ENCODE measurements around the gene THBS2.

The THBS2 gene

DNA sequence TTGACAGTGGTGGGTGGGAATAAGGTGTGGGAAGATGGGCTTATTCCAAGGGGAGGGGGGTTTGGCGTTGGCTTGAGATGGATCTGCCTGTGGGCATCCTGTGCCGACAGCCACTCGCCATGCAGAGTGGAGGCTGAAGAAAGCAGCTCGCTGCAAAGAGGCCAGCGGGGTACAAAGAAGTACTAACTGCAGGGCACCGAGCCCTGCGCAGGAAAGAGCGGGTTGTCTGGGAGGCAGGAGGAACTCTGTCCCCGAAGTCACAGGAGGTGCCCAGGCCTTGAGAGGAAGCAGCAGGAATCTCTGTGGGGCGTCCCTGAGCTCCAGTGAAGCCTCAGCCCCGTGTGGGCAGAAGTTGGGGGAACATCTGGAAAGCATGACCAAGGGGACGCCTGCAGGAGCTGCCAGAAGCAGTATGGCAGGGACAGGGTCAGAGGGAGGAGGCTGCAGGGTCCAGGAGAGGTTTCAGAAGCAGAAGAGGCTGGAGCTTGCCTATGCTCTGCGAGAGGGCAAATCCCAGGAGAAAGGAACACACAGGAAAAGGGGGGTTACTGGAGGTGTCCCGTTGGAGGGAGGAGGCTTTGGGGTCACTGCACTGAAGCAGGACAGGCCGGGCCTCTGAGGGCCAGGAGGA lies 77.2 kb downstream of the THBS2 start:
- no peak overlapping the region for H3K4me2 ChIP-seq (ENCODE audit: low read depth, low read length)
- H3K36me3 ChIP-seq (replicated peaks; ENCODE audit: insufficient read depth, low read length), result no peaks in the 10 kb centered on the region
- DNase-seq, result no peak
- no peaks in the 10 kb centered on the region for H3K9me2 ChIP-seq (replicated peaks; ENCODE audit: insufficient read depth, low read length)
- H3K4me3 ChIP-seq (ENCODE audit: low read length), result no peak overlapping the region
- H3K9me3 ChIP-seq (replicated peaks; ENCODE audit: insufficient read depth, low read length), result no peaks in the 10 kb centered on the region
- H3K79me2 ChIP-seq (ENCODE audit: low read length), result no peaks in the 10 kb centered on the region
- no peak overlapping the region for H3K27ac ChIP-seq (ENCODE audit: low read length)
- no peak overlapping the region for H3K9ac ChIP-seq (ENCODE audit: low read length)
- no peaks in the 10 kb centered on the region for H3F3A ChIP-seq (ENCODE audit: insufficient read depth, low read length)
- no peaks in the 10 kb centered on the region for H4K20me1 ChIP-seq (ENCODE audit: insufficient read depth, low read length)
- no peaks in the 10 kb centered on the region for H3K4me1 ChIP-seq (ENCODE audit: low read length)
- H3K27me3 ChIP-seq (replicated peaks; ENCODE audit: insufficient read depth, low read length), result no peaks in the 10 kb centered on the region
- TF ChIP-seq, protein P1, sequence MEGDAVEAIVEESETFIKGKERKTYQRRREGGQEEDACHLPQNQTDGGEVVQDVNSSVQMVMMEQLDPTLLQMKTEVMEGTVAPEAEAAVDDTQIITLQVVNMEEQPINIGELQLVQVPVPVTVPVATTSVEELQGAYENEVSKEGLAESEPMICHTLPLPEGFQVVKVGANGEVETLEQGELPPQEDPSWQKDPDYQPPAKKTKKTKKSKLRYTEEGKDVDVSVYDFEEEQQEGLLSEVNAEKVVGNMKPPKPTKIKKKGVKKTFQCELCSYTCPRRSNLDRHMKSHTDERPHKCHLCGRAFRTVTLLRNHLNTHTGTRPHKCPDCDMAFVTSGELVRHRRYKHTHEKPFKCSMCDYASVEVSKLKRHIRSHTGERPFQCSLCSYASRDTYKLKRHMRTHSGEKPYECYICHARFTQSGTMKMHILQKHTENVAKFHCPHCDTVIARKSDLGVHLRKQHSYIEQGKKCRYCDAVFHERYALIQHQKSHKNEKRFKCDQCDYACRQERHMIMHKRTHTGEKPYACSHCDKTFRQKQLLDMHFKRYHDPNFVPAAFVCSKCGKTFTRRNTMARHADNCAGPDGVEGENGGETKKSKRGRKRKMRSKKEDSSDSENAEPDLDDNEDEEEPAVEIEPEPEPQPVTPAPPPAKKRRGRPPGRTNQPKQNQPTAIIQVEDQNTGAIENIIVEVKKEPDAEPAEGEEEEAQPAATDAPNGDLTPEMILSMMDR (IDR thresholded peaks at IDR 0.05; ENCODE audit: low read length), result no peak
- TF ChIP-seq EZH2phosphoT487 (IDR thresholded peaks at IDR 0.05; ENCODE audit: low read length), result no peak
- no peak for TF ChIP-seq EZH2 (optimal IDR thresholded peaks at IDR 0.05; ENCODE audit: low read depth, low read length)
- no peak overlapping the region for H2AFZ ChIP-seq (ENCODE audit: low read length)

DNA sequence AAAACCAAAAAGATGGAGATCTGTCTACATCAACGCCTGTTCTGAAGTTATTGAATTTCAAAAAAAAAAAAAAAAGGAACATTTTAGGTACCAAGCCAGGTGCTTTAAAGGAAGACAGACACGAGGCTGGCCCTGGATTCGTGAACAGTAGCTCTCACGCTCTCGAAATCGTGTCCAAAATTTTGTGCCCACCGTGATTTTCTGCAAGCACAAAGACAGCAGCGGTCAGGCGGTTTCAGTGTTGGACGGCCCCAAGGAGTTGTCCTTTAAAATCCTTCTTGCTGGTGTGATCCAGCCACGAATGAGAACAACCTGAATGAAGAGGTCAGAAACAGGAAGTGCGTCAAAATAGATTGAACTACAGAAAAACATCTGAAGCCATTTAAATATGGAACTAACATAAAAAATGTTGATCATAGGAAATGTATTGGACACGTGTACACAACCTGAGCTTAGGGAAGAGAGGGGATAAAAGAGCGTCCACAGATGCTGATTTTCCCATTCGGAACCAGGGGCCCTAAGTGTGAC lies 78.2 kb downstream of the THBS2 start:
- H3K27me3 ChIP-seq (replicated peaks; ENCODE audit: insufficient read depth, low read length), result no peaks in the 10 kb centered on the region
- no peaks in the 10 kb centered on the region for H3K4me1 ChIP-seq (ENCODE audit: low read length)
- no peaks in the 10 kb centered on the region for H4K20me1 ChIP-seq (ENCODE audit: insufficient read depth, low read length)
- H3K9me3 ChIP-seq (replicated peaks; ENCODE audit: insufficient read depth, low read length), result no peaks in the 10 kb centered on the region
- no peak overlapping the region for H3K27ac ChIP-seq (ENCODE audit: low read length)
- no peak overlapping the region for H2AFZ ChIP-seq (ENCODE audit: low read length)
- H3K79me2 ChIP-seq (ENCODE audit: low read length), result no peaks in the 10 kb centered on the region
- no peaks in the 10 kb centered on the region for H3K9me2 ChIP-seq (replicated peaks; ENCODE audit: insufficient read depth, low read length)
- DNase-seq, result no peak
- H3F3A ChIP-seq (ENCODE audit: insufficient read depth, low read length), result no peaks in the 10 kb centered on the region
- no peak overlapping the region for H3K4me2 ChIP-seq (ENCODE audit: low read depth, low read length)
- H3K36me3 ChIP-seq (replicated peaks; ENCODE audit: insufficient read depth, low read length), result no peaks in the 10 kb centered on the region
- no peak overlapping the region for H3K9ac ChIP-seq (ENCODE audit: low read length)
- TF ChIP-seq EZH2phosphoT487 (IDR thresholded peaks at IDR 0.05; ENCODE audit: low read length) (no peak), EZH2 (optimal IDR thresholded peaks at IDR 0.05; ENCODE audit: low read depth, low read length) (no peak)
- TF ChIP-seq, protein P1 (IDR thresholded peaks at IDR 0.05; ENCODE audit: low read length), result no peak
- H3K4me3 ChIP-seq (ENCODE audit: low read length), result no peak overlapping the region

DNA sequence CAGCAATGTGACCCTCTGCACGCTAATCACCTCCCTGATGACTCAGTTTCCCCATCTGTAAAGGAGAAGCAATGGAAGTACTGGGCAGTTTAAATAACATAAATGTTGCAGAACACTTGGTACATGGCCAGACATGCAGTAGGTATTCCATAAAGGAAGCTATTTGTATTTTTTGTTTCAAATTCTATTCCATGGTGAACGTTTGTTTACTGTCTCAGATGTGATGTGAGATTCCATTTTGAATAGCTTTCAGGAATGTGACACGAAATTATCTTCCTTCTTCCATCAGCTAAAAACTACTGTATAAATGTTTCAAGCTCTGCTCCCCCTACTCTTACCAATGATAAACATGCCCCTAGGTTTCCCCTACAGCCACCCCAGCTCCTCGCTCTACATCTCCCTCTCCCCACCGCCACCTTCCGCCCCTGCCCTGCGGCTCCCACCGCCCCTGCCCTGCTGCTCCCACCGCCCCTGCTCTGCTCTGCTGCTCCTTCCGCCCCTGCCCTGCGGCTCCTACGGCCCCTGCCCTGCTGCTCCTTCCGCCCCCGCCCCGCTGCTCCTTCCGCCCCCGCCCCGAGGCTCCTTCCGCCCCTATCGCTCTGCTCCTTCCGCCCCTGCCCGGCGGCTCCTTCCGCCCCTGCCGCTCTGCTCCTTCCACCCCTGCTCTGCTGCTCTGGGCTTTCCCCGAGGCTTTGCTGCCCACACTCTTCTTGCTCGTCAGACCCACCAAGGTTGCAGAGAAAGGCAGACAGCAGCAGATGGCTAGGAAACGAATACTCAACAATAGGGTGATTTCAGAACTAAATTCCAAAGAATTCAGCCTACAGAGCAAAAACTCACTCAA lies 78.9 kb downstream of the THBS2 start:
- H3K9me3 ChIP-seq (replicated peaks; ENCODE audit: insufficient read depth, low read length), result no peaks in the 10 kb centered on the region
- no peak overlapping the region for H3K27ac ChIP-seq (ENCODE audit: low read length)
- H3K4me1 ChIP-seq (ENCODE audit: low read length), result no peaks in the 10 kb centered on the region
- H3K36me3 ChIP-seq (replicated peaks; ENCODE audit: insufficient read depth, low read length), result no peaks in the 10 kb centered on the region
- no peaks in the 10 kb centered on the region for H3F3A ChIP-seq (ENCODE audit: insufficient read depth, low read length)
- no peak for DNase-seq
- H3K27me3 ChIP-seq (replicated peaks; ENCODE audit: insufficient read depth, low read length), result no peaks in the 10 kb centered on the region
- H3K4me2 ChIP-seq (ENCODE audit: low read depth, low read length), result no peak overlapping the region
- no peak overlapping the region for H3K9ac ChIP-seq (ENCODE audit: low read length)
- no peak overlapping the region for H3K4me3 ChIP-seq (ENCODE audit: low read length)
- TF ChIP-seq EZH2phosphoT487 (IDR thresholded peaks at IDR 0.05; ENCODE audit: low read length) (no peak), EZH2 (optimal IDR thresholded peaks at IDR 0.05; ENCODE audit: low read depth, low read length) (no peak)
- TF ChIP-seq, protein P1 (IDR thresholded peaks at IDR 0.05; ENCODE audit: low read length), result no peak
- H2AFZ ChIP-seq (ENCODE audit: low read length), result no peak overlapping the region
- no peaks in the 10 kb centered on the region for H3K9me2 ChIP-seq (replicated peaks; ENCODE audit: insufficient read depth, low read length)
- no peaks in the 10 kb centered on the region for H4K20me1 ChIP-seq (ENCODE audit: insufficient read depth, low read length)
- no peaks in the 10 kb centered on the region for H3K79me2 ChIP-seq (ENCODE audit: low read length)
